Kidney epithelial cell (primary cell): ENCODE data around the gene TMEM121. TPM values are rescaled to one million over a fixed set of nuclear protein-coding genes. Genes with fewer than 3 reads are reported as not detected.

Experiments used
- DNase-seq: peaks from one replicate; pipeline ENCODE4 v3.0.0-alpha.2; 2010; ENCODE audit warnings: low read depth
- H3K27me3 ChIP-seq: 2 replicates; pipeline ENCODE4 v1.6.0; 2011; ENCODE audit warnings: low read length; ENCODE audit not compliant: control insufficient read depth, insufficient read depth
- H3K36me3 ChIP-seq: 2 replicates; pipeline ENCODE4 v1.5.1; 2011; ENCODE audit warnings: low read length; ENCODE audit not compliant: control insufficient read depth, insufficient read depth
- H3K4me3 ChIP-seq: 2 replicates; pipeline ENCODE4 v1.5.1; 2011; ENCODE audit warnings: low read depth, mild to moderate bottlenecking, control low read depth, low read length
- total RNA-seq: library from RNA; depleted of rRNA; stranded (reverse); fragments of >200 nt; gene quantifications from 2 replicates; pipeline ENCODE4 v1.2.3, GENCODE V29; 2015
- TF ChIP-seq, protein P1 (sequence below): IDR thresholded peaks from 2 replicates; pipeline ENCODE4 v1.5.1; 2011; ENCODE audit warnings: mild to moderate bottlenecking, moderate library complexity, low read length, control low read depth, inconsistent platforms; ENCODE audit not compliant: insufficient read depth, poor library complexity, severe bottlenecking

Gene TMEM121
- total RNA-seq, 1 donor from 2014 or later = 10.1 TPM

DNA sequence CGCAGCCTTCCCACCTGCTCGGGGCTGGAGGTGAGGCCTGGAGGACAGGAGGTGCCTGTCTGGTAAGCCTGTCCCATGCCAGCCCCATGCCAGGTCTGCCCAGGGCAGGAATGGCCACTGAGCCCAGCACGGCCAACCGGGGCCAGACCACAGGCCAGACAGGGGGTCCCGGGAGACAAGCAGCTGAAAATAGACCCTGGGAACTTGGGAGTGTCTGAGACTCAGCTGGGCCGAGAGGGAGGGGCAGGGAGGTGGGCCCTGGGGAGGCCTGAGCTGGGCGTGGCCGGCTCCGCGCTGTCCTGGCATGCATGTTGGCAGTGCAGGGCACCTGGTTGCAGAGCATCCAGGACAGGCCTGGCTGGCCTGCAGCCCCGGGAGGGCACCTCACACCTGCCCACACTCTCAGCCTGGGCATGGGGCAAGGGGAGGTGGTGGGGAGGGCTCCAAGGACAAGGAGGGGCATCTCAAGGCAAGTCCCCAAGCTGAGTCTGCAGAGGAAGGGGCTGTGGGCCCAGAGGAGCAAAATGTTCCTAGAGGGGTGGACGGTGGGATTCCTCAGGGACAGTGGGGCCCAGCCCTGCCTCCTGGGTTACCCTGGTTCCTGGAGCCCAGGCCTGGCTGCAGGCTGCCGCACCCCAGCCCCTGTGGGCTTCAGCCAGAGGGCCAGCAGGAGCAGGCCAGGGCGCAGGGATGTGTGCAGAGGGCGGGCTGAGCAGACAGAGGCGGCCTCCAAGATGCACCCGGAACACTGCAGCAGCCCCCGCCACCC is 42.9 kb upstream of the TMEM121 start:
- DNase-seq = no peak
- H3K36me3 ChIP-seq = no peaks in the 10 kb centered on the region
- no peak overlapping the region for H3K4me3 ChIP-seq
- TF ChIP-seq, protein P1, sequence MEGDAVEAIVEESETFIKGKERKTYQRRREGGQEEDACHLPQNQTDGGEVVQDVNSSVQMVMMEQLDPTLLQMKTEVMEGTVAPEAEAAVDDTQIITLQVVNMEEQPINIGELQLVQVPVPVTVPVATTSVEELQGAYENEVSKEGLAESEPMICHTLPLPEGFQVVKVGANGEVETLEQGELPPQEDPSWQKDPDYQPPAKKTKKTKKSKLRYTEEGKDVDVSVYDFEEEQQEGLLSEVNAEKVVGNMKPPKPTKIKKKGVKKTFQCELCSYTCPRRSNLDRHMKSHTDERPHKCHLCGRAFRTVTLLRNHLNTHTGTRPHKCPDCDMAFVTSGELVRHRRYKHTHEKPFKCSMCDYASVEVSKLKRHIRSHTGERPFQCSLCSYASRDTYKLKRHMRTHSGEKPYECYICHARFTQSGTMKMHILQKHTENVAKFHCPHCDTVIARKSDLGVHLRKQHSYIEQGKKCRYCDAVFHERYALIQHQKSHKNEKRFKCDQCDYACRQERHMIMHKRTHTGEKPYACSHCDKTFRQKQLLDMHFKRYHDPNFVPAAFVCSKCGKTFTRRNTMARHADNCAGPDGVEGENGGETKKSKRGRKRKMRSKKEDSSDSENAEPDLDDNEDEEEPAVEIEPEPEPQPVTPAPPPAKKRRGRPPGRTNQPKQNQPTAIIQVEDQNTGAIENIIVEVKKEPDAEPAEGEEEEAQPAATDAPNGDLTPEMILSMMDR = no peak
- peaks cover 26% of the 10 kb centered on the region for H3K27me3 ChIP-seq

DNA sequence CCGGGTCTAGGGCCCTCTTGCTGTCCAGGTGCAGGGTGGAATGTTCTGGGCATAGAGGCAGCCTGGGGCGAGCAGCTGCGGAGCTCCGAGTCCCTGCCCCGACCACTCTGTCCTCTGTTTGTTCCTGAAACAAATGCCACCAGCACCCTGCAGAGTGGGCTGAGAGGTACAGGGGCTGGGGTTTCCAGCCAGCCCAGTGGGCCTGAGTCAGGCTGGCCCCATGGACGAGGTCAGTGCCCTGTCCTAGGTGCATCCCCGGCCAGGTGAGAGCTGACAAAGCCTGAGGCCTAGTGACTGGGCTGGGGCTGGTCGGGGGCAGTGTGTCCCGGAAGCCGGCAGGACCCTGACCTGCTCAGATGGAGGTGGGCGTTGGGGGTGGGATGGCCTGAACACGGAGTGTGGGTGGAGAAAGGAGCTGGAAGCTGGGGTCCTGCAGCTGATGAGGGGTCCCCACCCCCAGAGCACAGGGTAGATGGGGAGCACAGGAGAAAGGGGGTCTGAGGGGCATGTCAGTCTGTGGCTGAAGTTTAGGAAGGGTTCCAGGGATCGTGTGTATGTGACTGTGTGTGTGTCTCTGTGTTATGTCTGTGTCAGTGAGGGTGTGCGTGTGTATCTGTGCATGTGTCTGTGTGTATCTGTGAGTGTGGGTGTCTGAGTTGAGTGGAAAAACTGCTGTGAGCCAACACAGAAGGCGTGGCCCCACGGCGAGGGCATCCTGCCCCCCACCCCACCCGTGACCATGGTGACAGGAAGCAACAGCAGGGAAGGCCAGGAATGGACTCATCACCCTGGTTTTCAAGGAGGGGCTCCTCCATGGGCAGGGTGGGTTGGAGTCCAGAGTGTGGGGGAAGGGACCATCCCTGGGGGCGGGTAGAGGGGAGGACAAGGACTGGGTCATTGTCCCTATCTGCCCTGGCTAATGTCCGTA is 42.0 kb upstream of the TMEM121 start:
- Histone ChIP-seq H3K27me3 (peaks cover 26% of the 10 kb centered on the region), H3K4me3 (no peak overlapping the region), H3K36me3 (no peaks in the 10 kb centered on the region)
- DNase-seq = no peak
- TF ChIP-seq, protein P1 = no peak

DNA sequence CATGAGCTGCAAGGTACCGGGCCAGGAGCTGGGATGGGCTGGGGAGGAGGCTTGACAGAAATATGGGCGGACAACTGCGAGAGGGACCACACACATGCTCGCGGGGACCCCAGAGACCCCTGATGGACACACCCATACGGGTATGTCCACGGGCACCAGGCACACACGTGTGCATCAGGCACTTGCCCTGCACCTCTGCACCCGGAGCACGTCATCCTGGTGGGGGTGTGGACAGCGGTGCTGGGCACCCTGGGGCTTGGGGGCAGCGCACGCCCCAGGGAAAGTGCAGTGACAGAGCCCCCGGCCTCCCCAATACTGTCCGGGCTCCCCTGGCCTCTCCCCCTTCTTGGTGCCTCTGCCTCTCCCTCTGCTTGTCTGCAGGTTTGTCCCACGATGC is 41.4 kb upstream of the TMEM121 start:
- no peak overlapping the region for H3K4me3 ChIP-seq
- TF ChIP-seq, protein P1 = no peak
- no peak for DNase-seq

DNA sequence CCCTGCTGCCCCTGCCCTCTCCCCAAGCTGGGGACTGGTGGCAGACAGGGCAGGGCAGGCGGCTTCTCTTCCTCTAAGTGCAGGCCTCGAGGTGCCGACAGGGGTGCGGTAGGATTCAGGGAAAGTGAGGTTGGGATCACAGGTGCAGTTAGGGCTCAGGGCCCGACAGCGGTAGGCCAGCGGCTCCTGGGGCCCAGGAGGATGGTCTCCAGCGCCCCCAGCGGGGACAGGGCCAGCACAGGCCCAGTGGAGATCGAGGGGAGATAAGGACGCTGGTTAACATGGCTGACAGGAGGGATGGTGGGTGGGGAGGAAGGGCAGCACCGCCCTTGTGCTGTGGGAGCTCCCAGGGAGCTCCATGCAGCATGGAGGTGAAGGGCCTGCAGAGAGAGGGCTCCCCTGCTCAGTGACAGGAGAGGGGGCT is 40.6 kb upstream of the TMEM121 start:
- DNase-seq = no peak
- TF ChIP-seq, protein P1 = peak; percentile 68
- Histone ChIP-seq H3K4me3 (no peak overlapping the region), H3K27me3 (peaks cover 26% of the 10 kb centered on the region), H3K36me3 (no peaks in the 10 kb centered on the region)

More for the DNA sequence above, 41.4 kb upstream of the TMEM121 start:
- peaks cover 26% of the 10 kb centered on the region for H3K27me3 ChIP-seq
- H3K36me3 ChIP-seq = no peaks in the 10 kb centered on the region

DNA sequence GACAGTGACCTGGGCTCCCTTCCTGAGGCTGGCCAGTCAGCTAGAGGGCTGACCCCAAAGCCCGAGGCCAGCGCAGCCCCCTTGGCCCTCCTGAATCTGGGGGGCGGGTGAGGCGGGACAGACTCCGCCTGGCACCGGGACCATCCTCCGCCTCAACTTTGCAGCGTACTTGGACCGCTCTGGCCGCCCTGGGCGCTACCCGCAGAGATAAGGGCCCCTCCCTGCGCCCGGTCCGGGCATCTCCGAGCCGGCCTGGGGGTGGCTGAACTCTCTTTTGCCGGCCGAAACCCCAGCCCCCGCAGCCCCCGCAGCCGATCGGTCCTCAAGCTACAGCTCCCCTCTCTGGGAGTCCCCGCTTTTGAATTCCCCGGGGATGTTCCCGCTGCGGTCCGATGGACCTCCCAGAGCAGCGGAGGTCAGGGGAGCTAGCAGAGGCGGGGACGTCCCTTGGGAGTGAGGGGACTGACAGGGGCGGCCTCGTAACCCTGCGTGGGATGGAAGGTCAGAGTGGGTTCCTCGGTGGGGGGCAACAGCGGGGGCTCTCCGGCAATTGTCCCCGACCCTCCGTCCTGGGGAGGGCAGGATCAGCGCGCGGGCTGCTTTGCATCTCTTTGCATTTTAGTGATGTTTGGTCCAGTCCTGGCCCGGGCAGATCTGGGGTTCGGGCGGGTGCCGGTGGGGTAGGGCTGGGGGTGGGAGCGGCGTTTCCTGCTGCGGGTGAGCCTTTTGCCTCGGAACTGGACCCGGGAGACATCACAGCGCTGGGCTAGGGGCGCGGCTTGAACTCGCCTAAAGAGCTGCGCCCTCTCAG is 40.0 kb upstream of the TMEM121 start, which contains the start of gene CRIP1:
Gene CRIP1 (plus strand): TSS at position 724 of the 811 bp plus-strand sequence. CDS start 374 bp downstream, outside the sequence.
- TF ChIP-seq, protein P1 = no peak
- Histone ChIP-seq H3K36me3 (no peaks in the 10 kb centered on the region), H3K27me3 (peaks cover 26% of the 10 kb centered on the region), H3K4me3 (peak within 1 kb of the TSS; percentile 37)
- DNase-seq = no peak
